ENCODE measurements around the gene URB2.

The URB2 gene

GRCh38 chr1:229669333-229669732 is 43.3 kb downstream of the URB2 start (continued):
- no peak for TF ChIP-seq ZNF777 (tag by site-specific recombination; IDR thresholded peaks at IDR 0.05; ENCODE audit: borderline replicate concordance)

GRCh38 chr1:229671310-229671709 is 45.3 kb downstream of the URB2 start:
- H3K9me3 ChIP-seq (ENCODE audit: control insufficient read depth, insufficient read depth, low read depth, low read length) = no peaks in the 10 kb centered on the region
- TF ChIP-seq ZNF175 (tag by site-specific recombination; IDR thresholded peaks at IDR 0.05) = no peak
- H3K4me1 ChIP-seq (ENCODE audit: control insufficient read depth, insufficient read depth, low read length) = no peaks in the 10 kb centered on the region
- no peak overlapping the region for H3K4me3 ChIP-seq (ENCODE audit: low read depth, low read length)
- no peak overlapping the region for H3K27ac ChIP-seq (ENCODE audit: extremely low read depth, low read depth, low read length)
- ChIA-PET CTCF (interaction anchor here (1.6 to 1.7 kb wide), 2 partner anchors 15 to 416 kb away, joined by 3 to 5 read pairs; no protein-coding TSS in a partner anchor), POLR2A (interaction anchor here (0.5 kb wide), 1 partner anchor 548 kb away, joined by 3 read pairs; no protein-coding TSS in a partner anchor)
- H3K36me3 ChIP-seq (ENCODE audit: control insufficient read depth in 2 of 2, insufficient read depth in 1 of 2, low read length in 2 of 2) = no peaks in the 10 kb centered on the region; a peak in 1 of 3 replicates

GRCh38 chr1:229672246-229672645 is 46.2 kb downstream of the URB2 start:
- Histone ChIP-seq H3K36me3 (ENCODE audit: control insufficient read depth in 2 of 2, insufficient read depth in 1 of 2, low read length in 2 of 2) (no peaks in the 10 kb centered on the region; a peak in 1 of 3 replicates), H3K4me1 (ENCODE audit: control insufficient read depth, insufficient read depth, low read length) (no peaks in the 10 kb centered on the region), H3K4me3 (ENCODE audit: low read depth, low read length) (no peak overlapping the region), H3K27ac (ENCODE audit: extremely low read depth, low read depth, low read length) (no peak overlapping the region), H3K9me3 (ENCODE audit: control insufficient read depth, insufficient read depth, low read depth, low read length) (no peaks in the 10 kb centered on the region)
- ChIA-PET POLR2A (no interaction called here), CTCF (interaction anchor here (0.6 to 1.7 kb wide), 5 partner anchors 11 to 415 kb away, joined by 3 to 8 read pairs (median 5); no protein-coding TSS in a partner anchor)
- TF ChIP-seq ZNF610 (tag by site-specific recombination; IDR thresholded peaks at IDR 0.05; ENCODE audit: borderline replicate concordance) = no peak
- no peak for TF ChIP-seq ZNF654 (tag by site-specific recombination; IDR thresholded peaks at IDR 0.05; ENCODE audit: low read depth)
- TF ChIP-seq ZNF133 (tag by site-specific recombination; IDR thresholded peaks at IDR 0.05) = no peak
- TF ChIP-seq ZBTB11 (tag by site-specific recombination; conservative IDR thresholded peaks at IDR 0.05; ENCODE audit: low read depth) = no peak
- TF ChIP-seq ZNF274 (IDR thresholded peaks at IDR 0.05; ENCODE audit: low read length) = no peak
- TF ChIP-seq ZNF274 (tag by site-specific recombination; IDR thresholded peaks at IDR 0.05; ENCODE audit: borderline replicate concordance) = no peak
- TF ChIP-seq ZNF837 (tag by site-specific recombination; IDR thresholded peaks at IDR 0.05) = no peak
- no peak for TF ChIP-seq ZNF169 (tag by site-specific recombination; IDR thresholded peaks at IDR 0.05)
- no peak for TF ChIP-seq ZNF596 (tag by site-specific recombination; IDR thresholded peaks at IDR 0.05)
- no peak for TF ChIP-seq ZFP41 (tag by site-specific recombination; IDR thresholded peaks at IDR 0.05; ENCODE audit: borderline replicate concordance)
- no peak for TF ChIP-seq ZNF155 (tag by site-specific recombination; IDR thresholded peaks at IDR 0.05)
- no peak for TF ChIP-seq ZNF18 (tag by site-specific recombination; IDR thresholded peaks at IDR 0.05)
- no peak for TF ChIP-seq ZNF248 (tag by site-specific recombination; IDR thresholded peaks at IDR 0.05)
- TF ChIP-seq ZNF677 (tag by site-specific recombination; IDR thresholded peaks at IDR 0.05) = no peak
- no peak for TF ChIP-seq ZNF664 (tag by site-specific recombination; IDR thresholded peaks at IDR 0.05)
- TF ChIP-seq ZNF768 (tag by site-specific recombination; IDR thresholded peaks at IDR 0.05) = no peak
- no peak for TF ChIP-seq ZNF792 (tag by site-specific recombination; IDR thresholded peaks at IDR 0.05)
